GM18502 (cell line): Measurements from ENCODE around the gene TMEM25.
"Not testable (repeated sequence)": the region's sequence is repeated elsewhere in the genome, so short reads cannot be mapped to it uniquely, and the experiment has no call there.

Source experiments
- ATAC-seq: cut with Tn5 transposase; IDR thresholded peaks from one replicate; pipeline ENCODE4 v1.9.1; 2021; ENCODE audit warnings: mild to moderate bottlenecking; ENCODE audit not compliant: unreplicated experiment, poor library complexity

Gene TMEM25

DNA sequence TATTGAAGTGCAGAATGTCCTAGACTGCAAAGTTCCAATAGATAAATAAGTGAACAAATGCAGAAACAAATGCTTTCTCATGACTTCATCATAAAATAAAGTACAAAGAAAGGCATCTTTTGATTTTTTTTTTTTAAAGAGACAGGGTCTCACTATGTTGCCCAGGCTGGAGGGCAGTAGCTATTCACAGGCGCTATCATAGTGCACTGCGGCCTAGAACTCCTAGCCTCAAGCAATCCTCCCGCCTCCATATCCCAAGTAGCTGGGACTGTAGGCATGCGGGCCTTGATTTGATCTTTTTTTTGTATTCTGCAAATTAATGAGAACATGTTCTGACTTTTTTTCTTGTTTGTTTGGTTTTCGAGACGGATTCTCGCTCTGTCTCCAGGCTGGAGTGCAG, 43.6 kb downstream of the TMEM25 start:
- ATAC-seq = no peak

GRCh38 chr11:118577995-118578394, 47.0 kb downstream of the TMEM25 start:
- ATAC-seq = not testable (repeated sequence)

DNA sequence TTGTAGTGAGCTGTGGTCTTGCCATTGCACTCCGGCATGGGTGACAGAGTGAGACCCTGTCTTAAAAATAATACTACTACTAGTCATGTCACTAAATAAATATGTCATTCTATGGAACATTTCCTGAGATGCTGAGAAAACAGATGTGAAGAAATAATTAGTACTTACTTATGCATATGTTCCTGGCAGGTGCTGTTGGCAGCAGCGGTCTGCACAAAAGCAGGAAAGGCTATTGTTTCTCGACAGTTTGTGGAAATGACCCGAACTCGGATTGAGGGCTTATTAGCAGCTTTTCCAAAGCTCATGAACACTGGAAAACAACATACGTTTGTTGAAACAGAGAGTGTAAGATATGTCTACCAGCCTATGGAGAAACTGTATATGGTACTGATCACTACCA, 50.1 kb downstream of the TMEM25 start:
- ATAC-seq = no peak
